ENCODE measurements around the gene VPS13C.

The VPS13C gene

GRCh38 chr15:61828008-61828407 lies 232.2 kb downstream of the VPS13C start:
- TF ChIP-seq FOXP2 (optimal IDR thresholded peaks at IDR 0.05; ENCODE audit: borderline replicate concordance, extremely low read depth, extremely low read length, insufficient read depth) (no peak), POLR2AphosphoS5 (IDR thresholded peaks at IDR 0.05; ENCODE audit: low read depth, low read length) (no peak)

GRCh38 chr15:61827131-61827530 lies 233.1 kb downstream of the VPS13C start:
- TF ChIP-seq SIN3A (IDR thresholded peaks at IDR 0.05; ENCODE audit: borderline replicate concordance, insufficient read depth, low read length), result no peak
- TF ChIP-seq TAF1 (IDR thresholded peaks at IDR 0.05; ENCODE audit: borderline replicate concordance, insufficient read depth, low read length), result no peak
- TF ChIP-seq REST (IDR thresholded peaks at IDR 0.05; ENCODE audit: insufficient read depth in 1 of 2, low read depth in 2 of 2, low read length in 2 of 2), result no peak
- TF ChIP-seq POLR2AphosphoS5 (IDR thresholded peaks at IDR 0.05; ENCODE audit: low read depth, low read length), result no peak
- TF ChIP-seq FOXP2 (optimal IDR thresholded peaks at IDR 0.05; ENCODE audit: borderline replicate concordance, extremely low read depth, extremely low read length, insufficient read depth), result no peak

GRCh38 chr15:61824291-61824690 lies 236.0 kb downstream of the VPS13C start:
- TF ChIP-seq REST (IDR thresholded peaks at IDR 0.05; ENCODE audit: insufficient read depth in 1 of 2, low read depth in 2 of 2, low read length in 2 of 2) (no peak), POLR2AphosphoS5 (IDR thresholded peaks at IDR 0.05; ENCODE audit: low read depth, low read length) (no peak), SIN3A (IDR thresholded peaks at IDR 0.05; ENCODE audit: borderline replicate concordance, insufficient read depth, low read length) (no peak), TAF1 (IDR thresholded peaks at IDR 0.05; ENCODE audit: borderline replicate concordance, insufficient read depth, low read length) (no peak), FOXP2 (optimal IDR thresholded peaks at IDR 0.05; ENCODE audit: borderline replicate concordance, extremely low read depth, extremely low read length, insufficient read depth) (no peak)

GRCh38 chr15:61822511-61822910 lies 237.7 kb downstream of the VPS13C start:
- TF ChIP-seq FOXP2 (optimal IDR thresholded peaks at IDR 0.05; ENCODE audit: borderline replicate concordance, extremely low read depth, extremely low read length, insufficient read depth), result no peak
- no peak for TF ChIP-seq SIN3A (IDR thresholded peaks at IDR 0.05; ENCODE audit: borderline replicate concordance, insufficient read depth, low read length)
- no peak for TF ChIP-seq POLR2AphosphoS5 (IDR thresholded peaks at IDR 0.05; ENCODE audit: low read depth, low read length)

- TF ChIP-seq REST (IDR thresholded peaks at IDR 0.05; ENCODE audit: insufficient read depth in 1 of 2, low read depth in 2 of 2, low read length in 2 of 2), result no peak
These were observed 239.3 kb downstream of the VPS13C start for GRCh38 chr15:61820951-61821350.

GRCh38 chr15:61820212-61820611 lies 240.0 kb downstream of the VPS13C start:
- TF ChIP-seq FOXP2 (optimal IDR thresholded peaks at IDR 0.05; ENCODE audit: borderline replicate concordance, extremely low read depth, extremely low read length, insufficient read depth) (no peak), REST (IDR thresholded peaks at IDR 0.05; ENCODE audit: insufficient read depth in 1 of 2, low read depth in 2 of 2, low read length in 2 of 2) (no peak), SIN3A (IDR thresholded peaks at IDR 0.05; ENCODE audit: borderline replicate concordance, insufficient read depth, low read length) (no peak), POLR2AphosphoS5 (IDR thresholded peaks at IDR 0.05; ENCODE audit: low read depth, low read length) (no peak), TAF1 (IDR thresholded peaks at IDR 0.05; ENCODE audit: borderline replicate concordance, insufficient read depth, low read length) (no peak)

Measured in PFSK-1 (cell line).